Panc1 (cell line): ENCODE results near the gene IFNLR1. TPM values are rescaled to one million over a fixed set of nuclear protein-coding genes. Genes with fewer than 3 reads are reported as not detected.

Experiments
- ATAC-seq: fragments of 200-7000 bp; cut with Tn5 transposase; 2 replicates; pipeline ENCODE4 v1.9.1; 2020; ENCODE audit warnings: mild to moderate bottlenecking, moderate library complexity
- BruUV-seq: library from RNA; stranded (reverse); fragments of 400-500 nt; replicated peaks from 2 replicates; lab custom pipeline; 2021; lab: Mats Ljungman, UMichigan
- CTCF ChIA-PET: fragments of 300-600 bp; sonication (Branson Sonifier 250); formaldehyde crosslinking; loops from one replicate; lab custom pipeline; 2022; ENCODE audit warnings: antibody characterized with exemption; lab: Charles Lee
- POLR2A ChIA-PET: fragments of 300-600 bp; sonication (Branson Sonifier 250); formaldehyde crosslinking; loops from one replicate; lab custom pipeline; 2022; ENCODE audit warnings: antibody characterized with exemption; lab: Charles Lee
- DNase-seq: peaks from one replicate; pipeline ENCODE4 v3.0.0-alpha.2; 2010; ENCODE audit warnings: low read depth, low spot score
- H3K27ac ChIP-seq: 2 replicates; pipeline ENCODE4 v1.5.1; 2011; ENCODE audit warnings: mild to moderate bottlenecking, low read length, inconsistent platforms
- H3K27me3 ChIP-seq: fragments of 200-500 bp; sonication (Bioruptor generic); 2 replicates; pipeline ENCODE4 v1.6.0; 2014; ENCODE audit warnings: low read length, inconsistent platforms; ENCODE audit not compliant: control insufficient read depth, insufficient read depth
- H3K36me3 ChIP-seq: fragments of 200-500 bp; sonication (Bioruptor generic); 2 replicates; pipeline ENCODE4 v1.5.1; 2014; ENCODE audit warnings: inconsistent platforms, mild to moderate bottlenecking, low read length, moderate library complexity; ENCODE audit not compliant: control insufficient read depth, insufficient read depth
- H3K4me1 ChIP-seq: 2 replicates; pipeline ENCODE4 v1.5.1; 2011; ENCODE audit warnings: inconsistent platforms, mild to moderate bottlenecking, low read length, moderate library complexity; ENCODE audit not compliant: control insufficient read depth, insufficient read depth
- H3K4me3 ChIP-seq, 2 experiments: 2 replicates each; pipeline ENCODE4 v1.5.1; 2011 to 2012; ENCODE audit warnings: low read depth in 2 of 2, low read length in 2 of 2, mild to moderate bottlenecking in 2 of 2, inconsistent platforms in 1 of 2, moderate library complexity in 1 of 2
- H3K9me3 ChIP-seq: fragments of 200-500 bp; sonication (Bioruptor generic); 2 replicates; pipeline ENCODE4 v1.5.1; 2014; ENCODE audit warnings: low read depth, mild to moderate bottlenecking, inconsistent platforms, low read length, moderate library complexity; ENCODE audit not compliant: control insufficient read depth, insufficient read depth
- POLR2AphosphoS5 ChIP-seq: IDR thresholded peaks from 2 replicates; pipeline ENCODE4 v1.6.1; 2012; ENCODE audit warnings: mild to moderate bottlenecking, low read depth, low read length, moderate library complexity
- SIN3A ChIP-seq: IDR thresholded peaks from 2 replicates; pipeline ENCODE4 v1.6.1; 2012; ENCODE audit warnings: low read depth, mild to moderate bottlenecking, low read length, moderate library complexity, borderline replicate concordance; ENCODE audit not compliant: insufficient read depth
- TCF7L2 ChIP-seq: IDR thresholded peaks from 2 replicates; pipeline ENCODE4 v1.6.1; 2011; ENCODE audit warnings: mild to moderate bottlenecking, low read depth, low read length, inconsistent platforms
- in situ Hi-C: cut with HindIII; loops from 2 replicates; pipeline ENCODE4 v1.10.0; 2016; ENCODE audit warnings: low sequenced_read_pairs, low pct_unique_long_range_greater_than_20kb
- intact Hi-C: fragments of 100-400 bp; cut with micrococcal nuclease; formaldehyde crosslinking; loops from one replicate; pipeline ENCODE4 v1.10.0; 2022; ENCODE audit not compliant: unreplicated experiment
- total RNA-seq: library from RNA; stranded (reverse); gene quantifications from one replicate; pipeline ENCODE4 v1.2.1, GENCODE V29; 2021; ENCODE audit not compliant: unreplicated experiment
- TF ChIP-seq, protein P1 (sequence below): fragments of 450-650 bp; IDR thresholded peaks from 2 replicates; pipeline ENCODE4 v1.5.1; 2017; ENCODE audit warnings: mild to moderate bottlenecking
- TF ChIP-seq, protein P2 (sequence below), 2 experiments: IDR thresholded peaks; 2 replicates each; pipeline ENCODE4 v1.6.1; 2011 to 2012; ENCODE audit warnings: low read depth in 2 of 2, control low read depth in 1 of 2, low read length in 1 of 2, mild to moderate bottlenecking in 1 of 2, moderate library complexity in 1 of 2; ENCODE audit not compliant: insufficient read depth in 1 of 2

The IFNLR1 gene
- total RNA-seq, 1 experiment from 2014 or later = 1.0 TPM

DNA sequence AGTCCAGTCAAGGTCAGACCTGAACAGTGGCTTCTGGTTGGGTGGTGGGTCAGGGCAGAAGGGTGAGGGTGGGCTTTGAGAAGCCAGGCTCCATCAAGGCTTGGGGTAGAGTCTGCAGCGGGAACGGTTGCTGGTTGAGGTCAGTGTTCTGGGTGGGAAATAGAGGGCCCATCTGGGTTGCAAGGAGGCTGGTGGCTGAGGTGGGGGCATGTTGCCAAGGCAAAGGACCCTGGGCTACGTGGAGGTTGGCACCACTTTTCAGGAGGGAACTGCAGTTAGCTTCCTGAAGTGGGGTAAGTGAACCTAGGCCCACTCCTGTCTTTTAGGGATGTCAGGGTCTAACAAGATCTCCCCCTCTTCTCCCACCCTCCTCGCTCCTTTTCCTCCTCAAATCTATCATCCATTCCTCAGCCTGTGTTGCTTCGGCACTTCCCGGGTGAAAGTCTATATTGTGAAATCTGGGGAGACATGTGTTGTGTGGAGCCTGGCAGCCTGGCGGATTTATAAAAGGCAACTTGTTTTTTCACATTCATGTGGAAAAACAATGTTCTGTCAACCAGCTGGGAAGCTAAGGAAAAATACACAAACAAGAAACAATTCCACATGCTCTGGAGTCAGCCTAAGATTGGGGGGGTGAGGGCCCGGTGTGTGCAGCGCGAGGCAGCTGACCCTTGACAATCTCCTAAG is 45.6 kb downstream of the IFNLR1 start:
- no peak for ATAC-seq
- DNase-seq = no peak
- Histone ChIP-seq H3K4me1 (peaks cover 4% of the 10 kb centered on the region; the same call in 1 of the 2 replicates), H3K4me3 (no peak overlapping the region), H3K27me3 (no peaks in the 10 kb centered on the region), H3K36me3 (no peaks in the 10 kb centered on the region), H3K9me3 (no peaks in the 10 kb centered on the region), H3K27ac (no peak overlapping the region)
- intact Hi-C loops = no loop called here
- CTCF ChIA-PET = no interaction called here
- in situ Hi-C loops = no loop called here
- POLR2A ChIA-PET = no interaction called here
- TF ChIP-seq, protein P1, sequence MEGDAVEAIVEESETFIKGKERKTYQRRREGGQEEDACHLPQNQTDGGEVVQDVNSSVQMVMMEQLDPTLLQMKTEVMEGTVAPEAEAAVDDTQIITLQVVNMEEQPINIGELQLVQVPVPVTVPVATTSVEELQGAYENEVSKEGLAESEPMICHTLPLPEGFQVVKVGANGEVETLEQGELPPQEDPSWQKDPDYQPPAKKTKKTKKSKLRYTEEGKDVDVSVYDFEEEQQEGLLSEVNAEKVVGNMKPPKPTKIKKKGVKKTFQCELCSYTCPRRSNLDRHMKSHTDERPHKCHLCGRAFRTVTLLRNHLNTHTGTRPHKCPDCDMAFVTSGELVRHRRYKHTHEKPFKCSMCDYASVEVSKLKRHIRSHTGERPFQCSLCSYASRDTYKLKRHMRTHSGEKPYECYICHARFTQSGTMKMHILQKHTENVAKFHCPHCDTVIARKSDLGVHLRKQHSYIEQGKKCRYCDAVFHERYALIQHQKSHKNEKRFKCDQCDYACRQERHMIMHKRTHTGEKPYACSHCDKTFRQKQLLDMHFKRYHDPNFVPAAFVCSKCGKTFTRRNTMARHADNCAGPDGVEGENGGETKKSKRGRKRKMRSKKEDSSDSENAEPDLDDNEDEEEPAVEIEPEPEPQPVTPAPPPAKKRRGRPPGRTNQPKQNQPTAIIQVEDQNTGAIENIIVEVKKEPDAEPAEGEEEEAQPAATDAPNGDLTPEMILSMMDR = no peak
- TF ChIP-seq TCF7L2 = no peak
- no peak for TF ChIP-seq SIN3A
- no TSS peak for BruUV-seq

DNA sequence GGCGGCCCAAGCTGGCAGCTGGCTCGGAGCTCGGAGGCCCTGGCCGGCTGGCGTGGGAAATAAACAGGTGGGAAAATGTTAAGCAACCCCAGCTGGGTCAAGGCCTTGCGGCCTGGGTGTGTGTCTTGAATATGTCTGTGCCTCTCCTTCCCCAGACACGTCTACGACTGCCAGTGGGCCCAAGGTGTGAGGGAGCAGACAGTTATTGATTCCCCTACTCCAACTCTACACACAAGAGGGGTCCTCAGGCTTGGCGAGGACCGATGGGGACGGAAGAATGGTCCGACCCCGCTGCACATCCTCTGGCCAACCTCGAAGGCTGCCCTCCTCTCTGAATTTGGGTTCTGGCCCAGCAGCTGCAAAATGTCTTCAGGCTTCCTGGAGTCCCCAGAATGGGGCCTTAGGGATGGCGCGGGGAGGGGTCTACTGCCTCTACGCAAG is 46.3 kb downstream of the IFNLR1 start:
- ATAC-seq (no peak), DNase-seq (no peak)
- Histone ChIP-seq H3K4me3 (no peak overlapping the region), H3K27me3 (no peaks in the 10 kb centered on the region), H3K36me3 (no peaks in the 10 kb centered on the region), H3K4me1 (peaks cover 4% of the 10 kb centered on the region; the same call in 1 of the 2 replicates), H3K9me3 (no peaks in the 10 kb centered on the region), H3K27ac (no peak overlapping the region)
- TF ChIP-seq SIN3A (no peak), POLR2AphosphoS5 (no peak), TCF7L2 (no peak)
- TF ChIP-seq, protein P2, sequence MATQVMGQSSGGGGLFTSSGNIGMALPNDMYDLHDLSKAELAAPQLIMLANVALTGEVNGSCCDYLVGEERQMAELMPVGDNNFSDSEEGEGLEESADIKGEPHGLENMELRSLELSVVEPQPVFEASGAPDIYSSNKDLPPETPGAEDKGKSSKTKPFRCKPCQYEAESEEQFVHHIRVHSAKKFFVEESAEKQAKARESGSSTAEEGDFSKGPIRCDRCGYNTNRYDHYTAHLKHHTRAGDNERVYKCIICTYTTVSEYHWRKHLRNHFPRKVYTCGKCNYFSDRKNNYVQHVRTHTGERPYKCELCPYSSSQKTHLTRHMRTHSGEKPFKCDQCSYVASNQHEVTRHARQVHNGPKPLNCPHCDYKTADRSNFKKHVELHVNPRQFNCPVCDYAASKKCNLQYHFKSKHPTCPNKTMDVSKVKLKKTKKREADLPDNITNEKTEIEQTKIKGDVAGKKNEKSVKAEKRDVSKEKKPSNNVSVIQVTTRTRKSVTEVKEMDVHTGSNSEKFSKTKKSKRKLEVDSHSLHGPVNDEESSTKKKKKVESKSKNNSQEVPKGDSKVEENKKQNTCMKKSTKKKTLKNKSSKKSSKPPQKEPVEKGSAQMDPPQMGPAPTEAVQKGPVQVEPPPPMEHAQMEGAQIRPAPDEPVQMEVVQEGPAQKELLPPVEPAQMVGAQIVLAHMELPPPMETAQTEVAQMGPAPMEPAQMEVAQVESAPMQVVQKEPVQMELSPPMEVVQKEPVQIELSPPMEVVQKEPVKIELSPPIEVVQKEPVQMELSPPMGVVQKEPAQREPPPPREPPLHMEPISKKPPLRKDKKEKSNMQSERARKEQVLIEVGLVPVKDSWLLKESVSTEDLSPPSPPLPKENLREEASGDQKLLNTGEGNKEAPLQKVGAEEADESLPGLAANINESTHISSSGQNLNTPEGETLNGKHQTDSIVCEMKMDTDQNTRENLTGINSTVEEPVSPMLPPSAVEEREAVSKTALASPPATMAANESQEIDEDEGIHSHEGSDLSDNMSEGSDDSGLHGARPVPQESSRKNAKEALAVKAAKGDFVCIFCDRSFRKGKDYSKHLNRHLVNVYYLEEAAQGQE (IDR thresholded peaks at IDR 0.05; ENCODE audit: insufficient read depth in 1 of 2, low read depth in 2 of 2, low read length in 1 of 2) = no peak
- TF ChIP-seq, protein P1 = no peak
- intact Hi-C loops (no loop called here), in situ Hi-C loops (no loop called here)
- ChIA-PET POLR2A (no interaction called here), CTCF (interaction anchor here (0.6 to 0.8 kb wide), 2 partner anchors 10 to 13 kb away, joined by 3 to 5 read pairs; no protein-coding TSS in a partner anchor)
- BruUV-seq = no TSS peak
